GM12864 (cell line): ENCODE measurements around the gene SLC19A1.

Source experiments
- DNase-seq: peaks from one replicate; pipeline ENCODE4 v3.0.0-alpha.2; 2011; ENCODE audit warnings: low read depth
- H3K4me3 ChIP-seq: 2 replicates; pipeline ENCODE4 v1.5.1; 2011; ENCODE audit warnings: mild to moderate bottlenecking, low read depth, low read length, control low read depth
- CTCF ChIP-seq: IDR thresholded peaks from 2 replicates; pipeline ENCODE4 v1.5.1; 2011; ENCODE audit warnings: low read depth, mild to moderate bottlenecking, moderate library complexity, low read length, control low read depth, inconsistent platforms; ENCODE audit errors: missing control alignments

The SLC19A1 gene

GRCh38 chr21:45507888-45508508, 34.2 kb downstream of the SLC19A1 start:
- no peak for TF ChIP-seq CTCF
- DNase-seq = no peak
- H3K4me3 ChIP-seq = no peak overlapping the region

- no peak for TF ChIP-seq CTCF
- no peak overlapping the region for H3K4me3 ChIP-seq
- DNase-seq = no peak
Measured at GRCh38 chr21:45507523-45507875, 34.7 kb downstream of the SLC19A1 start.

- H3K4me3 ChIP-seq = no peak overlapping the region
- no peak for TF ChIP-seq CTCF
- DNase-seq = no peak
Measured at GRCh38 chr21:45506836-45507522, 35.3 kb downstream of the SLC19A1 start.

GRCh38 chr21:45506241-45506817, 35.9 kb downstream of the SLC19A1 start:
- DNase-seq = no peak
- no peak for TF ChIP-seq CTCF
- no peak overlapping the region for H3K4me3 ChIP-seq

- no peak for TF ChIP-seq CTCF
- DNase-seq = no peak
- no peak overlapping the region for H3K4me3 ChIP-seq
Measured at GRCh38 chr21:45505416-45506021, 36.7 kb downstream of the SLC19A1 start.

GRCh38 chr21:45504516-45505415, 37.5 kb downstream of the SLC19A1 start:
- no peak overlapping the region for H3K4me3 ChIP-seq
- no peak for TF ChIP-seq CTCF
- DNase-seq = no peak
